HG03565 (cell line): ENCODE measurements around the gene FN3KRP.
"Not testable (repeated sequence)": the region's sequence is repeated elsewhere in the genome, so short reads cannot be mapped to it uniquely, and the experiment has no call there.

Experiments used
- ATAC-seq: cut with Tn5 transposase; IDR thresholded peaks from one replicate; pipeline ENCODE4 v1.9.1; 2021; ENCODE audit warnings: mild to moderate bottlenecking, moderate library complexity; ENCODE audit not compliant: unreplicated experiment

FN3KRP gene

DNA sequence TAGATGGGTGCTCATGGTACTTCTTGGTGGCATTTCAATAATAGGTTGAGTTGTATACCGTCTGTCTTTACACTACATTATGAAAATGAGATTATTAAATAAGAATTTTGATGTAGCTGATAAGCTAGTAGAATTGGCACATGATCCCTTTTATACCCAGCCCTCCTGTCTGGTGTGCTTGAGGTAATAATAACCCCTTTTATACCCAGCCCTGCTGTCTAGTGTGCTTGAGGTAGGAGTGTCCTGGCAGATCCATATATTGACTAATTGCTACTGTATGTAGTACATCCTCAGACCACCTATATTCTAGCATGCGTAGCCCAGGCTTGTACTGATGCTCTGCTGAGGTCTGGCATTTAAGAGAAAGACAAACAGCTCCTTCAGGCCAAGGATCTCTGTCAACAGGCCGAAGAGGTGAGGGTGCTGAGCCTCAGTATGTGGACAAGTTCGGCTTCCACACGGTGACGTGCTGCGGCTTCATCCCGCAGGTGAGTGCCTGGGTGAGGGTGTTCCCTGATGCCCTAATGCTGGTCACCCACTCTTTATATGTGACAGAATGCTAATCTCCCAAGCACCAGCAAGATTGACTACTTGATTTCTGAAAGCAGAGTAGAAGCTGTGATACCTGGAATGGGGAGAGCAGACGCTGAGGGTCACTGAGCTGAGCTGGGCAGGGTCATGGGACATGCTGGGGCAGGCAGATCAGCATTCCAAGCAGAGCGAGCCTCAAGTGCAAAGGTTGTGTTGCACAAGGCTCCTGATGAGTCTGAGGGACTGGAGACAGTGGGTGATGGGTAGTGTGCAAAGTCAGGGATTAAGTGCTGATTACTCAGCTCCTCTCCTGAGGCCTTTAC, 24.6 kb downstream of the FN3KRP start:
- ATAC-seq: no peak

DNA sequence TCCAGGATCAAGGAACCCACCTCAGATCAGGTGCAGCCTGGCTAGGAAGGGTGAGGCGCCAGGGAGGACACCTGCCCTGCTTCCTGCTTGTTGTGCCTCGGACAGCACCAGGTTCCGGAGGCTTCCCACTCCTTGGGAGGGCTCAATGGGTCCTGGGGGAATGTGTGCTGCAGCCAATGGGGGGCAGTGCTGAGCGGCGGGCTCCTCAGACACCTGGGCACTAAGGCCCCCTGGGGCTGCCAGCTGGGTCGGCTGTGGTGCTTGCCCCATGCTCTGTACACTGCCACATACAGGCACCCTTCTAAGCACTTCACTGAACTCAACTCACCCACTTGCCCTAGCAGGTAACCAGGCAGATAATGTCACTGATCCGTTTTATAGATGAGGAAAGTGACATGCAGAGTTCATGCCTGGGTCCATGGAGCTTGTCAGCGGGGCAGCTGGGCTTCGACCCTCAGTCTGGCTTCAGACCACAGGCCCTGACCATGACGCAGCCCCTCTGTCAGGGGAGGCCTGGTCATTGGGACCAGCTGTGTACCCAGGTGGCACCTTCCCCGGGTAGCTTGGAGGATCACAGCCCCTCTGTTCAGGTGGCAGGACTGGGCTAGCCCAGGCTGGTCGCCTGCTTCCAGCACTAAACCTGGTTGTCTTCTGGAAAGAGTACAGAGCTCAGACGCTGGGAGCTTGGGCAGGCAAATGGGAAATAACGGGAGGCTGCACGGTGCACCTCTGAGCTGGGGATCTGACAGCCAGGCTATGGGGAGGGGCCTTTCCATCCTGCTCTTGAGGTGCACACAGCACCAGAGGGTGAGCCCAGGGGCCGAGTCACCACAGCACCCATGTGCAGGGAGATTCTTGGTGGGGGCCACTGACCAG, 27.1 kb downstream of the FN3KRP start:
- ATAC-seq: no peak

DNA sequence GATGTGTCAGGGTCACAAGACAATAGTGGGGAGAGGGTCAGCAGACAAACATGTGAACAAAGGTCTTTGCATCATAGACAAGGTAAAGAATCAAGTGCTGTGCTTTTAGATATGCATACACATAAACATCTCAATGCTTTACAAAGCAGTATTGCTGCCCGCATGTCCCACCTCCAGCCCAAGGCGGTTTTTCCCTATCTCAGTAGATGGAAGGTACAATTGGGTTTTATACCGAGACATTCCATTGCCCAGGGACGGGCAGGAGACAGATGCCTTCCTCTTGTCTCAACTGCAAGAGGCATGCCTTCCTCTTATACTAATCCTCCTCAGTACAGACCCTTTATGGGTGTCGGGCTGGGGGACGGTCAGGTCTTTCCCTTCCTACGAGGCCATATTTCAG, 28.2 kb downstream of the FN3KRP start:
- ATAC-seq: not testable (repeated sequence)

DNA sequence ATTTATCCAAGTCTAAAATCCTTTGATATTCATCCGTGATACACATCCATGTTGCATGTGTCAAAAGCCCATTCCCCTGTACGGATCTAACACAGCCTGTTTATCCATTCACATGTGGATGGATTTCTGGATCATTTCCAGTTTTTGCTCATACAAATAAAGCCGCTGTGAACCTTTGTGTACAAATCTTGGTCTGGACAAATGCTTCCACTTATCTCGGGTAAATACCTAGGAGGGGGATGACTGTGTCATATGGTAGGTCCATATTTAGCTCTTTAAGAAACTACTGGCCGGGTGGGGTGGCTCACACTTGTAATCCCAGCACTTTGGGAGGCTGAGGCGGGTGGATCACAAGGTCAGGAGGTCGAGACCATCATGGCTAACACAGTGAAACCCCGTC, 29.0 kb downstream of the FN3KRP start:
- ATAC-seq: no peak

DNA sequence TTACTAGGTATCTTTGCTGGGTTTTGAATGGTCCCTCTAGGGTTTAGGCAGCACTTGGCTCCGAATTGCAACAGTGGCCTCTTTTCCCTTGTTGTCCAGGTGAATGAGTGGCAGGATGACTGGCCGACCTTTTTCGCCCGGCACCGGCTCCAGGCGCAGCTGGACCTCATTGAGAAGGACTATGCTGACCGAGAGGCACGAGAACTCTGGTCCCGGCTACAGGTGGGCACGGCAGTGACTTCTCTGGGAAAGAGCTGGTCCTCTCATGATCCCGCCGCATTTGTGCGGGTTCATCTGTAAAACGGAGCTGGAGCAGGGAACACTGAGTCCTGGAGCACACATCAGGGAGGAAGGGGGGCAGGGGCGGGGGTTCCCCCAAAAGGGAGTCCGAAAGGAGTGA, 32.2 kb downstream of the FN3KRP start:
- no peak for ATAC-seq

DNA sequence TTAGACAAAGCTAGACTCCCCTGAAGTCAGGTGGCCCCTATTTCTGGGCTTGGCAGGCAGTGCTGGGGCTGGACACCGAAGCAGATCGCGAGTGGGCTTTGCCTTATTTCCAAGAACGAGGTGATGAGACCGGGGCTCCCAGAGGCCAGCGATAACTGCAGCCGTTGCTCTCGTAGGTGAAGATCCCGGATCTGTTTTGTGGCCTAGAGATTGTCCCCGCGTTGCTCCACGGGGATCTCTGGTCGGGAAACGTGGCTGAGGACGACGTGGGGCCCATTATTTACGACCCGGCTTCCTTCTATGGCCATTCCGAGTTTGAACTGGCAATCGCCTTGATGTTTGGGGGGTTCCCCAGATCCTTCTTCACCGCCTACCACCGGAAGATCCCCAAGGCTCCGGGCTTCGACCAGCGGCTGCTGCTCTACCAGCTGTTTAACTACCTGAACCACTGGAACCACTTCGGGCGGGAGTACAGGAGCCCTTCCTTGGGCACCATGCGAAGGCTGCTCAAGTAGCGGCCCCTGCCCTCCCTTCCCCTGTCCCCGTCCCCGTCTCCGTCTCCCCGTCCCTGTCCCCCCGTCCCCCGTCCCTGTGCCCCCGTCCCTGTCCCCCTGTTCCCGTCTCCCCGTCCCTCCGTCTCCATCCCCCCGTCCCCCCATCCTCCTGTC, 33.9 kb downstream of the FN3KRP start:
- ATAC-seq: no peak

DNA sequence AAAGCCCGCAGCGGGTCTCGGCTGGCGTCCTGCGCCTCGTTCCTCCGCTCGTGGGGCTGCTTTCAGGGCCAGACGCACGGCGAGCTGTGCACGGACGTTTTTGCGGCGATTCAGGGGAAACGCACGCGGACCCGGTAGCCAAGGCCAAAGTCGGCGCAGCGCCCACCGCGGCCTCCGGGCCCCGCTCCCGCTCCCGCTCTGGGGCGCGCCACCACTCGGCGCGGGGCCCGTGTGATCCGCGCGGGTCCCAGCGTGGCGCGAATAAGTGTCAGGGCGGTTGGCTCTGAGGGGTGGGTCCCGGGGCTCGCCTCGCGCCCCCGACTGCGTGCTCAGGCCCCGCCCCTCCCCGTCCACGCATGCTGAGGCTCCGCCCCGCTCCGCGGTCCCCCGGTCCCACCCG, 34.7 kb downstream of the FN3KRP start:
- ATAC-seq: no peak

DNA sequence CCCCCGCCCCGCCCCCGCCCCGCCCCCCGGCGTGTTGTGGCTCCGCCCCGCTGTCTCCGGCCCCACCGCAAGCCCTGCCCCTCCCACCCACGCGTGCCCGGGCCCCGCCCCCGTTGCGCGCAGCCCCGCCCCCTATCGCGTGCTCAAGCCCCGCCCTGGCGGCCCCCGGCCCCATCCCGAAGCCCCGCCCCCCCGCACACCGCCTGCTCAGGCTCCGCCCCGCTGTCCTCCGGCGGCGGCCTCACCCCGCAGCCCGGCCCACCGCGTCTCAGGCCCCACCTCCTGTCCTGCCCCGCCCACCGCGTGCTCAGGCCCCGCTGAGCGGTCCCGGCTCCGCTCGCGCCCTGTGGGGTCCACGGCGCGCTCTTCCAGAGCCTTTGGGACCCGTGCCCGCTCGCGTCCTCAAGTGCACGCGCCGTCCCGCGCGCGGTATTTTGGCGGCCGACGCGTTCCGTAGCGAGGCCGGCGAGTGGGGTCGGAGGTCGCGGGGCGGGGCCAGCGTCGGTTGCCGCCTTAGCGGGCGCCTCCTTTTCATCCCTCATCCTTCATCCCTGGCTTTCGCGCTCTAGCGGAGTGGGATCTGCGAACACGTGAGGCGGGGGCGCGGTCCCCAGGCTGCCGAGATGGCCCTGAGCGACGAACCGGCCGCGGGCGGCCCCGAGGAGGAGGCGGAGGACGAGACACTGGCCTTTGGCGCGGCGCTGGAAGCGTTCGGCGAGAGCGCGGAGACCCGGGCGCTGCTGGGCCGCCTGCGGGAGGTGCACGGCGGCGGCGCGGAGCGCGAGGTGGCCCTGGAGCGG, 35.3 kb downstream of the FN3KRP start, which contains the start of gene TBCD:
Gene TBCD, plus strand, starts transcription at position 495 of the 800 bp plus-strand sequence. Its CDS starts 129 bp downstream, at position 624.
- ATAC-seq: peak; percentile 70

DNA sequence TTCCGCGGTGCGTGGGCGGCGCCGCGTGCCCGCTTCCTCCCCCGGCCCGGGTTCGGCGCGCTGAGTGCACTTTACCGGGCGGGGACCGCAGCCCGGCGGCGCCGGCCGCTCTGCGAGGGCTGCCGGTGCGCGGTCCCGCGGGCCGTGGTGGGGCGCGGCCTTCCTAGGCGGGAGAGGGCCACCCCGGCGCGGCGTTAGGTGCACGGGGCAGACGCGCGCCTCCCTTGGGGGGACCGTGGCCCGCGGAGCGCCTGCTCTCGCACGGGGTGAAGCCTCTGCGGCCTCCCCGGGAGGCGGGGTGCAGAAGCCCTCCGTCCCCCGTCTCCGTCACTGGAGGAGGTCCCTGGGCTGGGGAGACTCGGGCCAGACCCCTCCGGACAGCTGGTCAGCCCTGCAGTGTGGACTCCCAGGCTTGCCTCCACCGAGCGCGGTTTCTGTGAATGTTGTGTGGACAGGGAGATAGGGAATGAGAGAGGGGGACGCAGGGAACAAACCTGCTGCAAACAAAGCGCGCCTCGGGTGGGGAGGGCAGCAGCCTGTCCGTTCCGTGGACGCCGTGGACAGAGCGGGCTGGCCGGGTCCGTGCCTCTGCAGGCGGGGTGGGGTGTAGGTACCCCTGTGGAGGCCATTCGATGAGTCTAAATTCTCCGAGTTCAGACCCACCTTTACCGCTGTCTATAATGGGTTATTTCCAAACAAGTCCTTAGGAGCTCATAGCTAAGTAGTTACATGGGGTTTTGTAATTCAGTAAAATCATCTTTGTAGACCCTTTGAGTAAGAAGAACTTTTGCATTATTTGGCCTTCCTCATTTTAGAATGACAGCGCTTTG, 36.1 kb downstream of the FN3KRP start:
- ATAC-seq: peak; percentile 24

DNA sequence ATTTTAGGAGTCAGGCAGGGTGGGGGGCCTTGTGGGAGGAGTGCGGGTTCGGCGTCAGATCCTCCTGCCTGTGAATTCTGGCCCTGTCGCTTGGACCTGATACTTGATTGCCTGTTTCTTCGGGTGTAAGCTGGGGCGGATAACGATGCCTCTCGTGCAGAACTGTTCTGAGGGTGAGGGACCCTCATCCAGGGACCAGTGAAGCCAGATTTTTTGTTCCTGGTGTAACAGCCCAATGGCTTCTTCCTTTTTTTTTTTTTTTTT, 36.6 kb downstream of the FN3KRP start:
- ATAC-seq: no peak

DNA sequence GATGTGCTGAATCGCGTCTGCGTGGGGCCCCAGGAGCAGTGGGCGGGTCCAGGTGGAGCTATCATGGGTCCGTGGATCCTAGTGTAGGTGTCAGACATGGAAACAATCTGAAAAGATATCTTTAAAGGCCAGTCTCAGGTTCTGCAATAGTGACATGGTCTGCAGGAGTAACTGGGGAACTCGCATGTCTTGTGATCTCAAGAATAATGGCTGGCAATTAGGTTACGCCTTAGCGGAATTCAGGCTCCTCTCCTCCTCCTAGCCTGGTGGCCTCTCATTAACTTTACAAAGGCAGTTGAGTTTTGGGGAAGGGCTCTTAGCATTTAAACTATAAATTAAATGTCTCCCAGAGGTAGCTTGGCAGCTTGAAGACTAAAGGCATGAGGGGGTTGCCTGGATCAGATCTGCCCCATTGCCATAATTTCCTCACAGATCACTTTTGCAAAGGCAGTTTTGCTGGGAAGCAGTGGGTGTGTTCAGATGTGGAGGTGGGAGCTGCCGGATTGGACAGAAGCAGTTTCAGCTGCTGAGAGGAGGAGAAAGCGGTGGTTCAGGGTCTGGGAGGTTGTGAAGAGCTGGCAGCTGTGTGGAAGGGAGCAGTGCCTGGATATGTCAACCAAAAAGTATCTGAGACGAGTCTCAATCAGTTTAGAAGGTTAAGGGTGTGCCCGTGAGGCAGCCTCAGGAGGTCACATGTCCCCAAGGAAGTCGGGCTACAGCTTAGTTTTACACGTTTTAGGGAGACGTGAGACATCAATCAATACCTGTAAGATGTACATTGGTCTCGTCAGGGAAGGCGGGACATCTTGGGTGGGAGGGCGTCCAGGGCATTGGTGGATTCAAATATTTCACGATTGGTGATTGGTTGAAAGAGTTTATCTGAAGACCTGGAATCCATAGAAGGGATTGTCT, 38.0 kb downstream of the FN3KRP start:
- no peak for ATAC-seq

DNA sequence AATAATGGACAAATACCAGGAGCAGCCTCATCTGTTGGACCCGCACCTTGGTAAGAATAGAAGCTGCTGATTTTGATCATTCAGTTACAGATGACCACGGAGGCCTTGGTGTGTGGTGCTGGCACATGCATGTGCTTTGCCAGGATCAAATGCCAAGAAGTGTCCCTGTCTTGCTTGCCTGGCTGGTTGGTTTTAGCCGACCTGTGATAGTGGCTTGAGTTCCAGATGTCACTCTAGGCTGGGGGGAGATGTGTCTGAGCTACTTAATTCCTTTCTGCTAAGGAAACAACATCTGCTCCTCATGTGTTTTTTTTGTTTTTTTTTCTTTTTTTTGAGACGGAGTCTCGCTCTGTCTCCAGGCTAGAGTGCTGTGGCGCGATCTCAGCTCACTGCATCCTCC, 39.7 kb downstream of the FN3KRP start:
- ATAC-seq: no peak

DNA sequence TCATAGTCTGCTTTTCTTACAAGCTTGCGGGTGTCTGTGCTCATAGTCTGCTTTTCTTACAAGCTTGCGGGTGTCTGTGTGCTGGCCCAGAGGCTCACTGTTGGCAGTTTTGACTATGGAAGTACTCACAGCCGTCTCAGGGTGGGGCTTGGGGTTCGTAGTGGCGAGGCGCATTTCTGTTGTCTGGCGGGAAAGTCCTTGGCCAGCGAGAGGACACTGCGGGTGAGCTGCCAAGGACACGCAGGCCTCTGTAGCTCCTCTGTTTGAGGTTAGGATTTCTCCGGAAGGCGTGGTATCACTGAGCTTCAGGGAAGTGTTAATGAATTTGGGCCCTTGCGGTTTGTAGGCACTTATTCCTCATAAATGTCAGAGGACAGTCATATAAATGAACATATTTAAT, 48.9 kb downstream of the FN3KRP start:
- ATAC-seq: no peak

DNA sequence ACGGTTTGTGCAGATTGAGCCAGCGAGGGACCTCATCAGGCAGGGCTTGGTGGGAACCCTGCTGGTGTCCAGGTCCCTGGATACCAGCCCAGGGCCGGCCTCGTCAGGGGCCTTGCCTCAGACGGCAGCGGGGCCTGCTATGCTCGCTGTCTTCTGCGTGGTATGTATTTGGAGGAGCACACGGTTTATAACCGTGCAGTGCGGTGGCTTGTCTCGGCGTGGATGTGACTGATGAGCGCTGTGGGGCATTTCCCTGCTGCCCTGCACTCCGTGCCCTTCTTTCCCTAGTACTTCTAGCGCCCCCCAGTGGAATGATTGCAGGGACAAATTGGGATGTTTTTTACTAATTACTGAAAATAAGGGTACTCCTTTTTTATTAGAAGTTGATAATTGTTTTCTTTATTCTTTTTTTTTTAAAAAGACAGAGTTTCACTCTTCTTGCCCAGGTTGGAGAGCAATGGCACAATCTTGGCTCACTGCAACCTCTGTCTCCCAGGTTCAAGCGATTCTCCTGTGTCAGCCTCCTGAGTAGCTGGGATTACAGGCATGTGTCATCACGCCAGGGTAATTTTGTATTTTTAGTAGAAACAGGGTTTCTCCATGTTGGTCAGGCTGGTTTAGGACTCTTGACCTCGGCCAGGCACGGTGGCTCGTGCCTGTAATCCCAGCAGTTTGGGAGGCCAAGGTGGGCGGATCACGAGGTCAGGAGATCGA, 50.7 kb downstream of the FN3KRP start:
- no peak for ATAC-seq

DNA sequence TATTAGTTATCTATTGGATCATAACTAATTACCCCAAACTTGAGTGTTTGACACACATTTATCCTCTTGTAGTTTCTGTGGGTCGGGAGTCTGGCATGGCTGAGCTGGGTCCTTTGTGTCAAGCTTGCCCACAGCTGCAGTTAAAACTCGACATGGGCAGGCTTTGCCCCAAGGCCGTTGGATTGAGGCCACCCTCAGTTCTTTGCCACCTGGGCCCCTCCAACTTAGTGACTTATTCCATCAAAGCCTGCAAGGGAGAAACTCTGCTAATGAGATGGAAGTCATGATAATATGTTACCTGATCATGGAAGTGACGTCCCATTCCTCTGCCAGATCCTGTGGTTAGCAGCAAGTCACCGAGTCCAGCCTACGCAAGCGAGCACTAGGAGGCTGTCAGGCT, 52.5 kb downstream of the FN3KRP start:
- ATAC-seq: no peak

DNA sequence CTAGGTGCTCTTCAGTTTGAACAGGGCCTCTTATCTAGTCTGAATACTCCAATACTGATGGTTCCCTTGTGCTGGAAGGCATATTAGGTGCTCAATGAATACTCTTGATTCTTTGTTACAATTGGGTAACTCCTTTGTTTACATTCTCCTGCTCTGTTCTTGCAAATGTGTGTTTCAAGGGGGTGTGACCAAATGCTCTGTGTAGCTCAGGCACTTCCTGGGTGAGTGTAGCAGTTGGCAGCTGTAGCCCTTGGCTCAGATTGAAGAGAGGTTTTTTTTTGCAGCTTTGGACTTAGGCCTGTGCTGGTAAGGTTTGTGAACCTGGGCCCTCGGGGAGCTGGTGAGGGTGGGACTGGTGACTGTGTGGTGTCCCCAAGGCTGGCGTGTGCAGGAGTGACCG, 55.5 kb downstream of the FN3KRP start:
- no peak for ATAC-seq

DNA sequence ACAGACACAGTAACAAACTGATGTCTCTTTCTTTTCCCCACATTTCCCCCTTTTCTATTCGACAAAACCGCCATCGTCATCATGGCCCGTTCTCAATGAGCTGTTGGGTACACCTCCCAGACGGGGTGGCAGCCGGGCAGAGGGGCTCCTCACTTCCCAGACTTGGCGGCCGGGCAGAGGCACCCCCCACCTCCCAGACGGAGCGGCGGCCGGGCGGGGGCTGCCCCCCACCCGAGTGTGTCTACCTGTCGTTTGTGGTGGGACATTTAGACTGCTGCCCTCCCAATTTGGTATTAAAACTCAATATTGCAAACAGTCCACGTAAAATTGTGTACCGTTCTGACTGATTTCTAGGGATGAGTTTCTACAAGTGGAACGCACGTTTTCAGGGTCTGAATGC, 58.0 kb downstream of the FN3KRP start:
- not testable (repeated sequence) for ATAC-seq
